NCI-H1048 (cell line): Measurements from ENCODE around the gene TOMM40.
"Not testable (repeated sequence)": the region's sequence is repeated elsewhere in the genome, so short reads cannot be mapped to it uniquely, and the experiment has no call there.

Source experiments
- DNase-seq: peaks from one replicate; lab custom pipeline; 2025; lab: John Stamatoyannopoulos, UW

TOMM40 gene

GRCh38 chr19:44871809-44872208 lies 19.2 kb upstream of the TOMM40 start:
- DNase-seq, result no peak

- no peak for DNase-seq
Observed at GRCh38 chr19:44872661-44873060, 18.4 kb upstream of the TOMM40 start.

- no peak for DNase-seq
Observed at GRCh38 chr19:44874317-44874716, 16.7 kb upstream of the TOMM40 start.

- no peak for DNase-seq
Observed at GRCh38 chr19:44875666-44876451, 15.2 kb upstream of the TOMM40 start.

- no peak for DNase-seq
Observed at GRCh38 chr19:44876930-44877535, 14.0 kb upstream of the TOMM40 start.

GRCh38 chr19:44878120-44878865 lies 12.8 kb upstream of the TOMM40 start:
- DNase-seq, result no peak

- DNase-seq, result no peak
Observed at GRCh38 chr19:44879309-44880065, 11.6 kb upstream of the TOMM40 start.

GRCh38 chr19:44882063-44882462 lies 9.0 kb upstream of the TOMM40 start:
- DNase-seq, result no peak

GRCh38 chr19:44882619-44883397 lies 8.2 kb upstream of the TOMM40 start:
- DNase-seq, result not testable (repeated sequence)

- no peak for DNase-seq
Observed at GRCh38 chr19:44883922-44884321, 7.1 kb upstream of the TOMM40 start.

- DNase-seq, result no peak
Observed at GRCh38 chr19:44884566-44884965, 6.5 kb upstream of the TOMM40 start.

GRCh38 chr19:44886141-44886540 lies 4.9 kb upstream of the TOMM40 start:
- DNase-seq, result no peak

GRCh38 chr19:44887648-44888047 lies 3.4 kb upstream of the TOMM40 start:
- no peak for DNase-seq

GRCh38 chr19:44888335-44888734 lies 2.7 kb upstream of the TOMM40 start:
- DNase-seq, result not testable (repeated sequence)

GRCh38 chr19:44889830-44890365 lies 1.2 kb upstream of the TOMM40 start:
- DNase-seq, result no peak

- peak; percentile 100 for DNase-seq
Observed at GRCh38 chr19:44890366-44891015, 563 bp upstream of the TOMM40 start.

GRCh38 chr19:44892932-44893331 lies 1.9 kb downstream of the TOMM40 start:
- DNase-seq, result no peak

GRCh38 chr19:44893332-44894051 lies 2.4 kb downstream of the TOMM40 start:
- no peak for DNase-seq

GRCh38 chr19:44894052-44894400 lies 3.0 kb downstream of the TOMM40 start:
- no peak for DNase-seq

- DNase-seq, result no peak
Observed at GRCh38 chr19:44894946-44895345, 3.9 kb downstream of the TOMM40 start.
